Subcutaneous abdominal adipose tissue (tissue), 5 donors: ENCODE measurements around the gene WDR59.
"Not testable (repeated sequence)": the region's sequence is repeated elsewhere in the genome, so short reads cannot be mapped to it uniquely, and the experiment has no call there.

Source experiments
- H3K27ac ChIP-seq: one replicate; pipeline ENCODE4 v1.7.0; 2013; ENCODE audit warnings: low read depth, mild to moderate bottlenecking, inconsistent platforms, low read length, moderate library complexity
- H3K27me3 ChIP-seq, 5 donors: one replicate each; pipeline ENCODE4 v1.7.0; 2013; ENCODE audit warnings: low read length in 5 of 5, inconsistent platforms in 1 of 5; ENCODE audit not compliant: control insufficient read depth in 5 of 5, insufficient read depth in 4 of 5
- H3K36me3 ChIP-seq, 5 donors: one replicate each; pipeline ENCODE4 v1.7.0; 2013; ENCODE audit warnings: low read length in 5 of 5; ENCODE audit not compliant: control insufficient read depth in 5 of 5, insufficient read depth in 5 of 5
- H3K4me1 ChIP-seq, 5 donors: one replicate each; pipeline ENCODE4 v1.7.0; 2013; ENCODE audit warnings: low read length in 5 of 5, mild to moderate bottlenecking in 3 of 5, moderate library complexity in 1 of 5; ENCODE audit not compliant: control insufficient read depth in 5 of 5, insufficient read depth in 5 of 5
- H3K4me3 ChIP-seq, 5 donors: one replicate each; pipeline ENCODE4 v1.7.0; 2013; ENCODE audit warnings: low read length in 5 of 5, low read depth in 1 of 5
- H3K9ac ChIP-seq, 5 donors: one replicate each; pipeline ENCODE4 v1.7.0; 2013; ENCODE audit warnings: low read length in 5 of 5, mild to moderate bottlenecking in 4 of 5, moderate library complexity in 3 of 5
- H3K9me3 ChIP-seq, 5 donors: one replicate each; pipeline ENCODE4 v1.7.0; 2013; ENCODE audit warnings: low read length in 5 of 5; ENCODE audit not compliant: control insufficient read depth in 5 of 5
- donor health status: healthy.
- donor health status: healthy.
- donor health status: healthy.
- donor health status: healthy.
- donor health status: healthy.

WDR59 gene, protein sequence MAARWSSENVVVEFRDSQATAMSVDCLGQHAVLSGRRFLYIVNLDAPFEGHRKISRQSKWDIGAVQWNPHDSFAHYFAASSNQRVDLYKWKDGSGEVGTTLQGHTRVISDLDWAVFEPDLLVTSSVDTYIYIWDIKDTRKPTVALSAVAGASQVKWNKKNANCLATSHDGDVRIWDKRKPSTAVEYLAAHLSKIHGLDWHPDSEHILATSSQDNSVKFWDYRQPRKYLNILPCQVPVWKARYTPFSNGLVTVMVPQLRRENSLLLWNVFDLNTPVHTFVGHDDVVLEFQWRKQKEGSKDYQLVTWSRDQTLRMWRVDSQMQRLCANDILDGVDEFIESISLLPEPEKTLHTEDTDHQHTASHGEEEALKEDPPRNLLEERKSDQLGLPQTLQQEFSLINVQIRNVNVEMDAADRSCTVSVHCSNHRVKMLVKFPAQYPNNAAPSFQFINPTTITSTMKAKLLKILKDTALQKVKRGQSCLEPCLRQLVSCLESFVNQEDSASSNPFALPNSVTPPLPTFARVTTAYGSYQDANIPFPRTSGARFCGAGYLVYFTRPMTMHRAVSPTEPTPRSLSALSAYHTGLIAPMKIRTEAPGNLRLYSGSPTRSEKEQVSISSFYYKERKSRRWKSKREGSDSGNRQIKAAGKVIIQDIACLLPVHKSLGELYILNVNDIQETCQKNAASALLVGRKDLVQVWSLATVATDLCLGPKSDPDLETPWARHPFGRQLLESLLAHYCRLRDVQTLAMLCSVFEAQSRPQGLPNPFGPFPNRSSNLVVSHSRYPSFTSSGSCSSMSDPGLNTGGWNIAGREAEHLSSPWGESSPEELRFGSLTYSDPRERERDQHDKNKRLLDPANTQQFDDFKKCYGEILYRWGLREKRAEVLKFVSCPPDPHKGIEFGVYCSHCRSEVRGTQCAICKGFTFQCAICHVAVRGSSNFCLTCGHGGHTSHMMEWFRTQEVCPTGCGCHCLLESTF

DNA sequence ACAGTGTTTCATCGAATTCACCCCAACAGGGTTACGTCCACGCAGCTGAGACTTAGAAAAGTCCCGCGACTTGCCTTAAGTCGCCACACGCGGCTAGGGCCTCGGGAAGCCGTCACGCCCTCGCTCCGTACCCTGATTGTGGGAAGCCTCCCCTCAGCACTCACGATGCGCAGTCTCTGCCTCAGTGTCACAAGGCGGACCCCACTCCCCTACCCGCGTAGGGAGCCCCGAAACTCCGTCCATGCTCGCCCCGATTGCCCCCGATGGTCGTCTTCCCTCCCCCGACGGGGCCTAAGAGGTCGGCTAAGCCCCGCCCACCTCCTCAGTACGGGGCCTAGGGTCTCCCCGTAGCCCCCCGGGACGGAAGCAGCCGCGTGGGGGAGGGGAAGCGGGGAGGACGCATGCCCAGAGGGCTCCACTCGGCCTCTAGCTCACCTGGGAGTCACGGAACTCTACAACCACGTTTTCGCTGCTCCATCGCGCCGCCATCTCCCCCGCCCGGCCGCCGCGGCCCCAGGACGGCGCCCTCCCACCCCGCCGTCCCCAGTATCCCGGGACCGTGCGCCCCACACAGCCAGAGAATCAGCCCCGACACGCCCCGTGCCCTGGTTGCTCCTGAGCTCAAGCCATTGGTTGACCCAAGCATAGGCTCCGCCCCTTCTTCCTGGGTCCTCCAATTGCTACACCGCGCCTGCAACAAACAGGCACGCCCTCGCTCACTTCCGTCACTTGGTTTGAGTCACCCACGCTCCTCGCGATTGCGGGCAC, at the start of gene WDR59:
Gene WDR59 (minus strand): TSS at position 595 of the 768 bp plus-strand sequence. CDS start 106 bp downstream, at position 489.
- Histone ChIP-seq H3K27me3 (no peaks in the 10 kb centered on the region), H3K27ac (peak within 1 kb of the TSS; percentile 60), H3K4me1 (peaks cover 0 to 10% (median 7%) of the 10 kb centered on the region in 5 donors), H3K9ac (peak within 1 kb of the TSS; percentile 77 to 99 (median 87)), H3K36me3 (no peaks in the 10 kb centered on the region), H3K9me3 (no peaks in the 10 kb centered on the region), H3K4me3 (peak within 1 kb of the TSS; percentile 82 to 99 (median 96))

DNA sequence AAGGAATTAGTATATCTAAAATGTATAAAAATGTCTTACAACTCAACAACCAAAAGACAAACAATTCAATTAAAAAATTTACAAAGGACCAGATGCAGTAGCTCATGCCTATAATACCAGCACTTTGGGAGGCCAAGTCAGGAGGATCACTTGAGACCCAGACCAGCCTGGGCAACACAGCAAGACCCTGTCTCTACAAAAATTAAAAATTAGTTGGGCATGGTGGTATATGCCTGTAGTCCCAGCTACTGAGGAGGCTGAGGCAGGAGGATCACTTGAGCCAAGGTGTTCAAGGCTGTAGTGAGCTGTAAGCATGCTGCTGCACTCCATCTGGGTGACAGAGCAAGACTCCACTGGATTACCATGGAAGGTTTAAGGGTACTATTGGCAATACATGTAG, 47.7 kb upstream of the WDR59 start:
- Histone ChIP-seq H3K36me3 (no peaks in the 10 kb centered on the region), H3K4me3 (no peak overlapping the region), H3K9me3 (peaks cover 0 to 4% (median 2%) of the 10 kb centered on the region in 5 donors), H3K9ac (no peak overlapping the region), H3K4me1 (peaks cover 0 to 4% (median 0%) of the 10 kb centered on the region in 5 donors), H3K27me3 (no peaks in the 10 kb centered on the region), H3K27ac (no peak overlapping the region)

DNA sequence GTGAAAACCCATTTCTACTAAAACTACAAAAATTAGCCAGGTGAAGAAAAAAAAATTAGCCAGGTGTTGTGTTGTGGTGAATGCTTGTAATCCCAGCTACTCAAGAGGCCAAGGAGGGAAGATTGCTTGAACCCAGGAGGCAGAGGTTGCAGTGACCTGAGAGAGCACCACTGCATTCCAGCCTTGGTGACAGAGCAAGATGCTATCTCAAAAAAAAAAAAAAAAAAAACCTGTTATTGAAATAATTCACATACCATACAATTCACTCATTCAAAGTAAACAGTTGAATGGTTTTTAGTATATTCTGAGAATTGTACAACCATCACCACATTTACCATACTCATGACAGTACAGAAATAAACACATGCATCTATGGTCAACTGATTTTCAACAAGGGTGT, 44.9 kb upstream of the WDR59 start:
- no peak overlapping the region for H3K4me3 ChIP-seq
- H3K4me1 ChIP-seq, result peaks cover 0 to 21% (median 13%) of the 10 kb centered on the region in 5 donors
- no peak overlapping the region for H3K9ac ChIP-seq
- H3K27me3 ChIP-seq, result no peaks in the 10 kb centered on the region
- H3K9me3 ChIP-seq, result no peaks in the 10 kb centered on the region
- H3K36me3 ChIP-seq, result no peaks in the 10 kb centered on the region
- no peak overlapping the region for H3K27ac ChIP-seq

DNA sequence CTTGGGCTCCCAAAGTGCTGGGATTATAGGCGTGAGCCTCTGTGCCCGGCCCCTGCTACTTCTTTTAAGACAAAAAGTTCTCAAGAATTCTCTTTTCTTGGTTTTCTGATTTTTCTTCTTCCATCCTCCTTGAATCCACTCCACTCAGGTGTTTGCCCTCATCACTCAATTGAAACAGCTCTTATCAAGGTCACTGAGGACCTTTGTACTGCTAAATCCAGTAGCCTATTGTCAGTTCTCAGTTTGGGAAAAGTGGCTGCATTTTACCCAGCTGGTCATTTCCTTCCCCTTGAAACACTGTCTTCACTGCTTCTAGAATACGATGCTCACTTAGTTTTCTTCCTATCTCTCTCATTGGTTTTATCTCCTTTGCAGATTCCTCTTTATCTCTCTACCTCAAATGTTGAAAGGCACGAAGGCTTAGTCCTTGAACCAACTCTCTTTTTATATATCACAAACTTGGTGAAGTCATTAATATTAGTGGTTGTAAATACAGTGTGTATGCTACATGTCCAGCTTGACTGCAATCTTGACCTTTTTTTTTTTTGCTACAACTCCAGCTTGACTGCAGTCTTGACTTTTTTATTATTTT, 43.7 kb upstream of the WDR59 start:
- Histone ChIP-seq H3K9me3 (no peaks in the 10 kb centered on the region), H3K36me3 (no peaks in the 10 kb centered on the region), H3K9ac (no peak overlapping the region), H3K27ac (no peak overlapping the region), H3K27me3 (no peaks in the 10 kb centered on the region), H3K4me1 (peaks cover 0 to 26% (median 18%) of the 10 kb centered on the region in 5 donors), H3K4me3 (no peak overlapping the region)

DNA sequence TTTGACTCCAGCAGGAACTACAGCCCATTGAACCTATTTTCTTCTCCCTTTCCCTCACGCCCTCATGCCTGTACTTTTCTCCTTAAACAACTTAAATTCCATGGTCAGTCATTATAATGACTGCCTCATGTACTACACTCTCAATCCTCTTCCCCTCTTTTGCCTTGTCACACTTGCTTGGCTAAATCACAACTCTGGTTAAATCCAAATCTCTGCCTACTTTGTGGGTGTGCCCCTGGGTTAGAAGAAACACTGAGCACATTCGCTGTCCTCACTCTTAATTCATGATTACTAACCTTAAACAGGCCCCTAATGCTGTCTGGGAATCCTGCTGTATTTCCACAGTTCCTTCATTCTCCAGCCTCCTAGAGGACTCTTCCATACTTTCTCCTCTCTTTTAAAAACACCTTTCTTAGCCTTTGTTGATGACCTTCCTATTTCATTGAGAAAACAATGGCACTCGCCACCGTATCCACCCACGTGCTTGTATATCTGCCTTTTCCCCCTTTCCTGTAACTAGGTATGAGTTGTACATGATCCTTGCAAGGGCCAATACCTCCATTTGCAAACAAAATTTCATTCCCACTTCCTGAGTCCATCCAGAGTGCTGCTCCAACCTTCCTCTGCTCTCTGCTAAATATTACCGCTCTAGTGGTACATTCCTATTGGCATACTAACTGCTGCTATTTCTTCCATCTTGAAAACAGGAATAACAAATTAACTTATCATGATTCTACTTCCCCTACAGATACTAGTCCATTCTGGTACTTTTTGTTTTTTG, 42.8 kb upstream of the WDR59 start:
- H3K9me3 ChIP-seq, result no peaks in the 10 kb centered on the region
- H3K36me3 ChIP-seq, result no peaks in the 10 kb centered on the region
- peak overlapping the region; percentile 89 for H3K27ac ChIP-seq
- peaks cover 0 to 26% (median 18%) of the 10 kb centered on the region in 5 donors for H3K4me1 ChIP-seq
- H3K27me3 ChIP-seq, result no peaks in the 10 kb centered on the region
- H3K9ac ChIP-seq, result no peak overlapping the region
- no peak overlapping the region for H3K4me3 ChIP-seq

DNA sequence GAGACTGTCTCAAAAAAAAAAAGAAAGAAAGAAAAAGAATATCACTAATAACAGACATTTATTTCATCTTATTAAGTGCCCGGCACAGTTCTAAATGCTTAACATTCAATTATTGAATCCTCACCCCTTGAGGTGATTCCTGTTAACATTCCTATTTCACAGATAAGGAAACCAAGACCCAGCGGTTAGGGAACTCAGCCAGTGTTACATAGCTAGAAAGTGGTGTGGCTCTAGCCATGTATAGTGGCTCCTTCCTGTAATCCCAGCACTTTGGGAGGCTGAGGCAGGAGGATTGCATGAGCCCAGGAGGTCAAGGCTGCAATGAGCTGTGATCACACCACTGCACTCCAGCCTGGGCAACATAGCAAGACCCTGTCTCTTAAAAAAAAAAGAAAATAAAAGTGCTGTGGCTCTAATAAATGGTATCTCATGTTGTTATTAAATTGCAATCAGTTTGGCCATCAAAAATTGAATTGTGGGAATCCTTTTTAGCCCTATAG, 42.0 kb upstream of the WDR59 start:
- Histone ChIP-seq H3K4me3 (no peak overlapping the region), H3K4me1 (peaks cover 0 to 26% (median 18%) of the 10 kb centered on the region in 5 donors), H3K9ac (peak overlapping the region in 2 of 5 donors; percentile 28 to 32), H3K27me3 (no peaks in the 10 kb centered on the region), H3K9me3 (no peaks in the 10 kb centered on the region), H3K27ac (peak overlapping the region; percentile 89), H3K36me3 (no peaks in the 10 kb centered on the region)

DNA sequence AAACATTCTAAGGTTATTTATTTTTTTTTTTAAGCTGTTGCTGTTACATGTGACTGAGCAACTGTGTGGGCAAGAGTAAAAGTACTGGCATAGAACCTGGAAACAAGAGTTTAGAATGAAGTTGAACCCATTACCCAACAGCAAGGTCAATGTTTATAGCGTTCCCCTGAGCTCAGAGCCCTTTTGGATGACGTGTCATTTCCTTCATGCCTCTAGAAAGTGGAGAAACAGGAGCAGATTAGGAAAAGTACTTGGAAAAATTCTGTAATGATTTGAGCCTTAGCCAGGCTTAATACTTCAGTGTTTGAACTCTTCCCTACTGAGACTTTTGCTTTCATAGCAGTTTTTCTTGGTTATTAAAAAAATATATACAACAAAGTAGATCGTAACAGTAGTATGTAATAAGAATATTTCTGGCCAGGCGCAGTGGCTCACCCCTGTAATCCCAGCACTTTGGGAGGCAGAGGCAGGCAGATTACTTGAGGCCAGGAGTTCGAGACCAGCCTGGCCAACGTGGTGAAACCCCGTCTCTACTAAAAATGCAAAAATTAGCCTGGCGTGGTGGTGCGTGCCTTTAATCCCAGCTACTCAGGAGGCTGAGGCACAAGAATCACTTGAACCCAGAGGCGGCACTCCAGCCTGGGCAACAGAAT, 41.4 kb upstream of the WDR59 start:
- H3K4me3 ChIP-seq, H3K36me3 ChIP-seq, H3K27me3 ChIP-seq, H3K9me3 ChIP-seq: not testable (repeated sequence)
- H3K27ac ChIP-seq, result peak overlapping the region; percentile 89
- H3K9ac ChIP-seq, result peak overlapping the region in 2 of 5 donors; percentile 28 to 32
- peaks cover 0 to 26% (median 18%) of the 10 kb centered on the region in 5 donors for H3K4me1 ChIP-seq

DNA sequence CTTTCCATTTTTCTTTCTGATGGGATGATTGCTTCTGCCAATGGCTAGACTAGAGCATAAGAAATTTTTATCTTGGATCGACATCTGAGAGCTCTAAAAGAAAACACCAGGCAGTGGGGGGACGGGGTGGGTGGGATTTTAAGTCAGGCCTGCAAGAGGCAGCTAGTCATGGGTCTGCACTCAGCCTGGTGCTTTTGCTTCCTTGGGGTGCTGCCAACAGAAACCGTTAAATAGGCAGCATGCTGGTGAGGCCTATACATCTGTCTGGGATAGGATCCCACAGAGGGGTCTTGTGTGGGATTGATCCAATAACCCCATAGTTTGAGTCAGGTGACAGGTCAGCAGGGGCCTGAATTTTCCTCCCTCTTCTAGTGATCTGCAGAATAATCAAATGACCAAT, 40.8 kb upstream of the WDR59 start:
- no peak overlapping the region for H3K4me3 ChIP-seq
- no peaks in the 10 kb centered on the region for H3K27me3 ChIP-seq
- H3K9me3 ChIP-seq, result peaks cover 0 to 5% (median 0%) of the 10 kb centered on the region in 5 donors
- no peaks in the 10 kb centered on the region for H3K36me3 ChIP-seq
- H3K9ac ChIP-seq, result peak overlapping the region in 1 of 5 donors; percentile 51
- peak overlapping the region; percentile 89 for H3K27ac ChIP-seq
- H3K4me1 ChIP-seq, result peaks cover 0 to 26% (median 18%) of the 10 kb centered on the region in 5 donors
